Stomach (tissue), 4 donors: ENCODE measurements around the gene SLMAP.

Experiments
- POLR2A ChIP-seq, 4 donors: fragments of 450-650 bp; IDR thresholded peaks; one replicate each; pipeline ENCODE4 v1.6.1; 2016; ENCODE audit warnings: antibody characterized with exemption in 4 of 4, control low read depth in 2 of 4, mild to moderate bottlenecking in 1 of 4, moderate library complexity in 1 of 4
- POLR2AphosphoS5 ChIP-seq, 3 donors: sonication (generic); formaldehyde crosslinking; IDR thresholded peaks; one replicate each; pipeline ENCODE4 v1.6.1; 2016; ENCODE audit warnings: antibody characterized with exemption in 3 of 3
- TF ChIP-seq, protein P1 (sequence below), 7 experiments: fragments of 450-650 bp in 4 of 7; fragments of 200-600 bp in 3 of 7; sonication (generic) in 3 of 7; IDR thresholded peaks; one replicate each; pipeline ENCODE4 v1.5.1; 2016 to 2019; ENCODE audit warnings: antibody characterized with exemption in 7 of 7, control low read depth in 2 of 7, mild to moderate bottlenecking in 1 of 7

DNA sequence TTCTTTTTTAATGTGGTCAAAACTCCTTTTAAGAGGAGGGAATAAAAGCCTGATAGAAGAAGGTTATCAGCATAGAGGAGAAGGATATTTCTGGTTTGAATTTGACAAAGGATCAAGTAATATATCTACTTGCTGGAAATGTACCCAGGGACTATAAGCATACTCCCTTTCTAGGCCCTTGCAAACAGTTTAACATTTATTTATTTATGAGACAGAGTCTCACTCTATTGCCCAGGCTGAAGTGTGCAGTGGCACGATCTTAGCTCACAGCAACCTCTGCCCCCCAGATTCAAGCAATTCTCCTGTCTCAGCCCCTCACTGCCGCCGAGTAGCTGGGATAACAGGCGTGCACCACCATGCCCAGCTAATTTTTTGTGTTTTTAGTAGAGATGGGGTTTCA, 71.6 kb downstream of the SLMAP start:
- no peak for TF ChIP-seq POLR2A (IDR thresholded peaks at IDR 0.05)
- TF ChIP-seq, protein P1, sequence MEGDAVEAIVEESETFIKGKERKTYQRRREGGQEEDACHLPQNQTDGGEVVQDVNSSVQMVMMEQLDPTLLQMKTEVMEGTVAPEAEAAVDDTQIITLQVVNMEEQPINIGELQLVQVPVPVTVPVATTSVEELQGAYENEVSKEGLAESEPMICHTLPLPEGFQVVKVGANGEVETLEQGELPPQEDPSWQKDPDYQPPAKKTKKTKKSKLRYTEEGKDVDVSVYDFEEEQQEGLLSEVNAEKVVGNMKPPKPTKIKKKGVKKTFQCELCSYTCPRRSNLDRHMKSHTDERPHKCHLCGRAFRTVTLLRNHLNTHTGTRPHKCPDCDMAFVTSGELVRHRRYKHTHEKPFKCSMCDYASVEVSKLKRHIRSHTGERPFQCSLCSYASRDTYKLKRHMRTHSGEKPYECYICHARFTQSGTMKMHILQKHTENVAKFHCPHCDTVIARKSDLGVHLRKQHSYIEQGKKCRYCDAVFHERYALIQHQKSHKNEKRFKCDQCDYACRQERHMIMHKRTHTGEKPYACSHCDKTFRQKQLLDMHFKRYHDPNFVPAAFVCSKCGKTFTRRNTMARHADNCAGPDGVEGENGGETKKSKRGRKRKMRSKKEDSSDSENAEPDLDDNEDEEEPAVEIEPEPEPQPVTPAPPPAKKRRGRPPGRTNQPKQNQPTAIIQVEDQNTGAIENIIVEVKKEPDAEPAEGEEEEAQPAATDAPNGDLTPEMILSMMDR (IDR thresholded peaks at IDR 0.05), result no peak
- no peak for TF ChIP-seq POLR2AphosphoS5 (IDR thresholded peaks at IDR 0.05)
